Measurements from ENCODE around the gene CD79B. TPM values are rescaled to one million over a fixed set of nuclear protein-coding genes. Genes with fewer than 3 reads are reported as not detected.

The CD79B gene
- total and polyA plus RNA-seq, 2 of the 13 experiments (the other 11 are each of a cell fraction or from before 2014, with no cell fraction given) = not detected

- TF ChIP-seq, protein P1, sequence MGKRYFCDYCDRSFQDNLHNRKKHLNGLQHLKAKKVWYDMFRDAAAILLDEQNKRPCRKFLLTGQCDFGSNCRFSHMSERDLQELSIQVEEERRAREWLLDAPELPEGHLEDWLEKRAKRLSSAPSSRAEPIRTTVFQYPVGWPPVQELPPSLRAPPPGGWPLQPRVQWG (CRISPR knock-in tag; IDR thresholded peaks at IDR 0.05; ENCODE audit: borderline replicate concordance, low read depth) = no peak
Measured at GRCh38 chr17:63933598-63933997, 1.5 kb upstream of the CD79B start (continued).

GRCh38 chr17:63932721-63933120 is 590 bp upstream of the CD79B start:
- Histone ChIP-seq H3K9me3 (ENCODE audit: low read length) (no peaks in the 10 kb centered on the region), H3K79me2 (ENCODE audit: insufficient read depth, low read length) (no peaks in the 10 kb centered on the region), H3K4me1 (ENCODE audit: insufficient read depth, low read length) (peaks cover 18% of the 10 kb centered on the region), H2AFZ (ENCODE audit: low read length) (no peak overlapping the region), H3K27me3 (ENCODE audit: control insufficient read depth in 1 of 2, insufficient read depth in 2 of 2, low read length in 2 of 2) (peaks cover 19 to 76% of the 10 kb centered on the region in 2 experiments), H4K20me1 (ENCODE audit: insufficient read depth, low read length) (no peaks in the 10 kb centered on the region; the same call in 1 of the 2 replicates), H3K9ac (ENCODE audit: insufficient read depth, low read depth, low read length) (no peak overlapping the region), H3K27ac (ENCODE audit: extremely low read length, insufficient read depth, low read length) (no peak overlapping the region), H3K36me3 (replicated peaks in 1 of 2; ENCODE audit: control insufficient read depth in 1 of 2, insufficient read depth in 2 of 2, low read length in 2 of 2) (no peaks in the 10 kb centered on the region), H3K4me2 (ENCODE audit: low read depth, low read length) (no peak overlapping the region), H3K4me3 (replicated peaks in 1 of 3; ENCODE audit: insufficient read depth in 1 of 3, low read depth in 2 of 3, low read length in 3 of 3) (no peak overlapping the region)
- ATAC-seq (no peak), DNase-seq (ENCODE audit: low spot score) (no peak), FAIRE-seq (no peak)
- TF ChIP-seq MBNL3 (CRISPR knock-in tag; conservative IDR thresholded peaks at IDR 0.05) = no peak
- TF ChIP-seq ZNF776 (CRISPR knock-in tag; IDR thresholded peaks at IDR 0.05) = no peak
- TF ChIP-seq ZMYM3 (CRISPR knock-in tag; IDR thresholded peaks at IDR 0.05) = 0 out of 2 replicates have a peak, but pooled peaks have one; percentile 14
- TF ChIP-seq, protein P2, sequence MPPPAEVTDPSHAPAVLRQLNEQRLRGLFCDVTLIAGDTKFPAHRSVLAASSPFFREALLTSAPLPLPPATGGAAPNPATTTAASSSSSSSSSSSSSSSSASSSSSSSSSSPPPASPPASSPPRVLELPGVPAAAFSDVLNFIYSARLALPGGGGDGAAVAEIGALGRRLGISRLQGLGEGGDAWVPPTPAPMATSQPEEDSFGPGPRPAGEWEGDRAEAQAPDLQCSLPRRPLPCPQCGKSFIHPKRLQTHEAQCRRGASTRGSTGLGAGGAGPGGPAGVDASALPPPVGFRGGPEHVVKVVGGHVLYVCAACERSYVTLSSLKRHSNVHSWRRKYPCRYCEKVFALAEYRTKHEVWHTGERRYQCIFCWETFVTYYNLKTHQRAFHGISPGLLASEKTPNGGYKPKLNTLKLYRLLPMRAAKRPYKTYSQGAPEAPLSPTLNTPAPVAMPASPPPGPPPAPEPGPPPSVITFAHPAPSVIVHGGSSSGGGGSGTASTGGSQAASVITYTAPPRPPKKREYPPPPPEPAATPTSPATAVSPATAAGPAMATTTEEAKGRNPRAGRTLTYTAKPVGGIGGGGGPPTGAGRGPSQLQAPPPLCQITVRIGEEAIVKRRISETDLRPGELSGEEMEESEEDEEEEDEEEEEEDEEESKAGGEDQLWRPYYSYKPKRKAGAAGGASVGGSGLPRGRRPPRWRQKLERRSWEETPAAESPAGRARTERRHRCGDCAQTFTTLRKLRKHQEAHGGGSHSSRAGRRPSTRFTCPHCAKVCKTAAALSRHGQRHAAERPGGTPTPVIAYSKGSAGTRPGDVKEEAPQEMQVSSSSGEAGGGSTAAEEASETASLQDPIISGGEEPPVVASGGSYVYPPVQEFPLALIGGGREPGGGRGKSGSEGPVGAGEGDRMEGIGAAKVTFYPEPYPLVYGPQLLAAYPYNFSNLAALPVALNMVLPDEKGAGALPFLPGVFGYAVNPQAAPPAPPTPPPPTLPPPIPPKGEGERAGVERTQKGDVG (CRISPR knock-in tag; IDR thresholded peaks at IDR 0.05; ENCODE audit: borderline replicate concordance) = no peak
- TF ChIP-seq ZNF10 (CRISPR knock-in tag; IDR thresholded peaks at IDR 0.05; ENCODE audit: borderline replicate concordance, low read depth) = no peak
- TF ChIP-seq ZNF878 (CRISPR knock-in tag; IDR thresholded peaks at IDR 0.05) = no peak
- ChIA-PET POLR2A (no interaction called here), CTCF (ENCODE audit: low intra/inter-chr PET ratio, low total read pairs) (no interaction called here)
- no TSS peak for BruUV-seq (replicated peaks)
- intact Hi-C loops (cut with micrococcal nuclease; ENCODE audit: unreplicated experiment) (no loop called here), in situ Hi-C loops (cut with HindIII; ENCODE audit: extremely low pct_ligation_motif_present, low pct_unique_long_range_greater_than_20kb) (no loop called here)
- WGBS (ENCODE audit: low lambda C conversion rate) = 49% methylated on average over 4 of the region's 4 CpGs
